Thyroid gland (tissue), 4 donors: ENCODE measurements around the gene DNAH10. TPM values are rescaled to one million over a fixed set of nuclear protein-coding genes. Genes with fewer than 3 reads are reported as not detected.
A peak's percentile ranks its signal among the peaks of the same experiment; 100 is the strongest.

Source experiments
- DNase-seq, 2 donors: peaks; one replicate each; pipeline ENCODE4 v3.0.0-alpha.2; 2019
- H3K27ac ChIP-seq, 3 donors: fragments of 200-600 bp; sonication (generic); 1 replicate in 2 of 3; 2 replicates in 1 of 3; pipeline ENCODE4 v1.5.1; 2016 to 2019; ENCODE audit warnings: mild to moderate bottlenecking in 1 of 3, moderate library complexity in 1 of 3
- H3K27me3 ChIP-seq: fragments of 200-600 bp; sonication (generic); one replicate; pipeline ENCODE4 v1.5.1; 2019
- H3K36me3 ChIP-seq, 2 donors: fragments of 200-600 bp; sonication (generic); one replicate each; pipeline ENCODE4 v1.5.1; 2016 to 2019
- H3K4me1 ChIP-seq, 2 donors: fragments of 200-600 bp; sonication (generic); one replicate each; pipeline ENCODE4 v1.5.1; 2017 to 2019
- H3K4me3 ChIP-seq, 3 donors: fragments of 200-600 bp; sonication (generic); replicated peaks in 1 of 3; 1 replicate in 2 of 3; 2 replicates in 1 of 3; pipeline ENCODE4 v1.5.1; 2016; ENCODE audit warnings: mild to moderate bottlenecking in 1 of 3
- H3K9me3 ChIP-seq: fragments of 200-600 bp; sonication (generic); one replicate; pipeline ENCODE4 v1.5.1; 2017
- CTCF ChIP-seq, 6 experiments: fragments of 200-600 bp in 3 of 6; fragments of 450-650 bp in 3 of 6; sonication (generic) in 3 of 6; IDR thresholded peaks; one replicate each; pipeline ENCODE4 v1.5.1; 2016 to 2019; ENCODE audit warnings: antibody characterized with exemption in 6 of 6, mild to moderate bottlenecking in 2 of 6, inconsistent platforms in 1 of 6, moderate library complexity in 1 of 6
- POLR2A ChIP-seq, 2 donors: fragments of 450-650 bp; IDR thresholded peaks; one replicate each; pipeline ENCODE4 v1.6.1; 2017; ENCODE audit warnings: antibody characterized with exemption in 2 of 2, mild to moderate bottlenecking in 2 of 2, moderate library complexity in 1 of 2
- WGBS, 2 donors: methylation state at CpG; one replicate each; pipeline ENCODE4 v1.1.5; 2017; 5-methylcytosine and 5-hydroxymethylcytosine counted together
- intact Hi-C: fragments of 100-400 bp; cut with DNase I; formaldehyde crosslinking; loops from one replicate; pipeline ENCODE4 v1.15.1; 2023
- total RNA-seq, 4 donors: library from RNA; depleted of rRNA; stranded (reverse); fragments of >200 nt; gene quantifications; one replicate each; pipeline ENCODE4 v1.2.3, GENCODE V29; 2016

Gene DNAH10
- total RNA-seq, 4 donors from 2014 or later: 0.10 to 0.33 (median 0.27) TPM; not detected in 1

GRCh38 chr12:123938679-123939480 is 176.8 kb downstream of the DNAH10 start:
- H3K4me3 ChIP-seq: no peak overlapping the region
- H3K9me3 ChIP-seq: no peaks in the 10 kb centered on the region
- DNase-seq: no peak
- no peaks in the 10 kb centered on the region for H3K27me3 ChIP-seq
- intact Hi-C loops: no loop called here
- H3K27ac ChIP-seq: peak overlapping the region in 2 of 3 donors; percentile 45 to 72
- peaks cover 23 to 31% of the 10 kb centered on the region in 2 donors for H3K36me3 ChIP-seq
- 88 to 91% methylated on average over 16 of the region's 16 CpGs for WGBS, 2 donors
- TF ChIP-seq POLR2A (IDR thresholded peaks at IDR 0.05) (no peak), CTCF (IDR thresholded peaks at IDR 0.05) (peak in 2 of 6 experiments; percentile 8 to 28)
- peaks cover 0 to 24% of the 10 kb centered on the region in 2 donors for H3K4me1 ChIP-seq

DNA sequence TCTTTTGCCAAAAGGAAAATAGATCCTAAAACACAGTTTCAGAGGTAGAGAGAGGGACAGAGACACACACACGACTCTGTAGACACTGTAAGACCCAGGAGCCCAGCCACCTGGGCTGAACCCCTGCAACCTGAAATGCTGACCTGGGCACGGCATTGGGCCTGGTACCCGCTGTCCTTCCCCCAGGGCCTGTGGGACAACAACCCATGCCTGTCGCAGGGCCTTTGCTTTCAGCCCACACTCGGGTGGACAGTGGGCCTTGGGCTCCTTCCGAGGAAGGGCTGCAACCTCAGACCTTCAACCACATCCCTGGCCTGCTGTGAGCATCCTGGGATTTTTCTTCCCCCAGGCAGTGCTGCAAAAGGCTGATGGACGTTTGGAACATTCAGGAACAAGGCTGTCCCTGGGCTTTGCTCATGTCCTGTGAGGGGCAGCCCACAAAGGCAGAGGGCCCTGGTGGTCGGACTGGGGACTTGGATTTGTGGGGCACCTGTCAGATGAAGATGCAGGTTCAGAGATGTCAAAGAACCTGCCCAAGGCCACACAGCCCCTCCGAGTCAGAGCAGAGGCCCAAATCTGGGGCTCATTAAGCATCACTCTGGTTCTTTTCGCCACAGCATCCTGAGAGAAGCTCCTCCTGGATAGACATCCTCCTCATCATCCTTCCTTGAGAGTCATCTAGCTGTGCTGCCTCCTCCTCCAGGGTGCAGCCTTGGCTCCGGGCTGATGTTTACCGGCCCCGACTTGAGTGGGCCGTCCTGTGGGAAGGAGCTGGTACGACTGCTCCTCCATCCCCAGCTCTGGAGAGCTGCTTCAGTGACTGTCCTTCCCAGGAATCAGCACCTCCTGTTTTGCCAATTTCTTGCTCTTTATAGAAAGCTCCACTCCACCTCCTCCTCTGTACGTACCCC is 177.9 kb downstream of the DNAH10 start:
- intact Hi-C loops: no loop called here
- DNase-seq: no peak
- no peak for TF ChIP-seq POLR2A (IDR thresholded peaks at IDR 0.05)
- Histone ChIP-seq H3K4me3 (no peak overlapping the region), H3K36me3 (peaks cover 23 to 31% of the 10 kb centered on the region in 2 donors), H3K27ac (no peak overlapping the region), H3K27me3 (no peaks in the 10 kb centered on the region), H3K4me1 (peaks cover 0 to 24% of the 10 kb centered on the region in 2 donors), H3K9me3 (no peaks in the 10 kb centered on the region)
- 92 to 93% methylated on average over 13 to 15 of the region's 16 CpGs for WGBS, 2 donors

DNA sequence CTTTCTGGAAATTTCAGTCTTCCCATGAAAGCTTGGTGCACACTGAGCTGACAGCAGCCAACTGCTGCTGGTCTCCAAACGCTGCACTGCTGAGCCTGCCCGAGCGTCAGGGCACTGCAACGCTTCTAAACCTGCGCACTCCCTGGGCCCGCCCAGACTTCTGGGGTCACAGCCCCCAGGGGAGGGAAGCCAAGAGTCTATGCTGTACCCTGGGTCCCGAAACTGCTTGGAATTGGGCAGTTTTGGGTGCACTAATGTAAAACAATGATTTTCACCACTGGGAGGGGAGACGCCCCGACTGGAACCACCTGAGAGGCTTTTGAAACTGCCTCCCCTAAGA is 178.5 kb downstream of the DNAH10 start:
- intact Hi-C loops: no loop called here
- peaks cover 0 to 22% of the 10 kb centered on the region in 2 donors for H3K4me1 ChIP-seq
- WGBS, 2 donors: 94 to 100% methylated on average over 8 to 9 of the region's 9 CpGs

DNA sequence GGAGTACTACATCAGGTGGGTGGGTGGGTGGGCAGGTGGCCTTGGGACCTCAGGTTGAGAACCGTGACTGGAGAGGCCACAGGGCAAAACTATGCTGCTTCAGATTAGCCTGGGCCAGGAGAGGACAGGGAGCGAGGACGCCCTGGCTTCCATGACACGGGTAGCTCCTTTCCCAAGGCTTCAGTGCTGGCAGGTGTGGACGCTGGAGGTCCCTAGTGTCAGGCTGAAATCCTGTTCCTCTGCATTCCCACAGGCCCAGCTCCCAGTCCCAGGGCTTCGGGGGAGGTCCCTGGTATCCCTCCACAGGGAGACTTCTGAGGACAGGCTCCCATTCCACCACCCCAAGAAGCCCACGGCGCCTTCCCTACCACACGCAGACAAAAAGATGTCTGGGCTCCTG is 178.9 kb downstream of the DNAH10 start:
- Histone ChIP-seq H3K27ac (no peak overlapping the region), H3K4me1 (peaks cover 0 to 22% of the 10 kb centered on the region in 2 donors), H3K36me3 (peaks cover 23 to 31% of the 10 kb centered on the region in 2 donors), H3K9me3 (no peaks in the 10 kb centered on the region), H3K27me3 (no peaks in the 10 kb centered on the region), H3K4me3 (no peak overlapping the region)
- no peak for DNase-seq
- 94 to 98% methylated on average over 4 to 9 of the region's 9 CpGs for WGBS, 2 donors
- TF ChIP-seq POLR2A (IDR thresholded peaks at IDR 0.05): no peak
- no peak for TF ChIP-seq CTCF (IDR thresholded peaks at IDR 0.05)
- intact Hi-C loops: no loop called here

More for the DNA sequence above, 178.5 kb downstream of the DNAH10 start:
- no peak for DNase-seq
- Histone ChIP-seq H3K9me3 (no peaks in the 10 kb centered on the region), H3K27me3 (no peaks in the 10 kb centered on the region), H3K4me3 (no peak overlapping the region), H3K36me3 (peaks cover 23 to 31% of the 10 kb centered on the region in 2 donors), H3K27ac (no peak overlapping the region)
- no peak for TF ChIP-seq CTCF (IDR thresholded peaks at IDR 0.05)
- TF ChIP-seq POLR2A (IDR thresholded peaks at IDR 0.05): no peak

- no peak for DNase-seq
- Histone ChIP-seq H3K4me1 (peaks cover 4 to 29% of the 10 kb centered on the region in 2 donors), H3K27me3 (no peaks in the 10 kb centered on the region), H3K4me3 (no peak overlapping the region), H3K36me3 (peaks cover 18 to 24% of the 10 kb centered on the region in 2 donors), H3K27ac (no peak overlapping the region), H3K9me3 (no peaks in the 10 kb centered on the region)
- intact Hi-C loops: no loop called here
- WGBS, 2 donors: 88 to 93% methylated on average over 10 to 13 of the region's 13 CpGs
- TF ChIP-seq CTCF (IDR thresholded peaks at IDR 0.05): no peak
- TF ChIP-seq POLR2A (IDR thresholded peaks at IDR 0.05): no peak
Measured at GRCh38 chr12:123941624-123942237, 179.6 kb downstream of the DNAH10 start.
